Effector memory CD4-positive, alpha-beta T cell (primary cell): Measurements from ENCODE around the gene MAST2.

Experiments used
- DNase-seq, 3 donors: peaks; one replicate each; pipeline ENCODE4 v3.0.0-alpha.2; 2020
- H3K27ac ChIP-seq: 2 replicates; pipeline ENCODE4 v1.7.0; 2013; ENCODE audit warnings: mild to moderate bottlenecking, low read length, moderate library complexity; ENCODE audit not compliant: insufficient read depth, poor library complexity, severe bottlenecking
- H3K27me3 ChIP-seq: replicated peaks from 2 replicates; pipeline ENCODE4 v1.7.0; 2013; ENCODE audit warnings: mild to moderate bottlenecking, low read length; ENCODE audit not compliant: insufficient read depth, control insufficient read depth, poor library complexity, severe bottlenecking
- H3K36me3 ChIP-seq: 2 replicates; pipeline ENCODE4 v1.7.0; 2013; ENCODE audit warnings: mild to moderate bottlenecking, low read length, moderate library complexity; ENCODE audit not compliant: control insufficient read depth, insufficient read depth
- H3K4me1 ChIP-seq: 2 replicates; pipeline ENCODE4 v1.7.0; 2013; ENCODE audit warnings: low read length, mild to moderate bottlenecking; ENCODE audit not compliant: control insufficient read depth, insufficient read depth, poor library complexity, severe bottlenecking
- H3K4me3 ChIP-seq: 2 replicates; pipeline ENCODE4 v1.7.0; 2013; ENCODE audit warnings: low read length, low read depth, mild to moderate bottlenecking; ENCODE audit not compliant: insufficient read depth, poor library complexity, severe bottlenecking
- H3K9me3 ChIP-seq: 2 replicates; pipeline ENCODE4 v1.7.0; 2013; ENCODE audit warnings: mild to moderate bottlenecking, low read length, moderate library complexity; ENCODE audit not compliant: control insufficient read depth

MAST2 gene

DNA sequence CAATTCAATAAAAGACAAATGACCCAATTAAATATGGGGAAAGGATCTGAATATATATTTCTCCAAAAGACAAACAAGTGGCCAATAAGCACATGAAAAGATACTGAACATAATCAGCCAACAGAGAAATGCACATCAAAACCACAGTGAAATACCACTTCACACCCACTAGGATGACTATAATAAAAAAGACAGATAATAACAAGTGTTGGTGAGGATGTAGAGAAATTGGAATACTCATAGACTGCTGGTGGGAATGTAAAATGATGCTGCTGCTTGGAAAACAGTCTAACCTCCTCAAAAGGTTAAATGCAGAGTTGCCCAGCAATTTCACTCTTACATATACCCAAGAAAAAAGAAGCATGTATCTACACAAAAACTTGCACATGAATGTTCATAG, 280.2 kb downstream of the MAST2 start:
- DNase-seq: no peak
- H3K9me3 ChIP-seq: no peaks in the 10 kb centered on the region
- no peaks in the 10 kb centered on the region for H3K27me3 ChIP-seq
- no peaks in the 10 kb centered on the region for H3K36me3 ChIP-seq
- no peak overlapping the region for H3K4me3 ChIP-seq
- H3K27ac ChIP-seq: no peak overlapping the region
- H3K4me1 ChIP-seq: no peaks in the 10 kb centered on the region

DNA sequence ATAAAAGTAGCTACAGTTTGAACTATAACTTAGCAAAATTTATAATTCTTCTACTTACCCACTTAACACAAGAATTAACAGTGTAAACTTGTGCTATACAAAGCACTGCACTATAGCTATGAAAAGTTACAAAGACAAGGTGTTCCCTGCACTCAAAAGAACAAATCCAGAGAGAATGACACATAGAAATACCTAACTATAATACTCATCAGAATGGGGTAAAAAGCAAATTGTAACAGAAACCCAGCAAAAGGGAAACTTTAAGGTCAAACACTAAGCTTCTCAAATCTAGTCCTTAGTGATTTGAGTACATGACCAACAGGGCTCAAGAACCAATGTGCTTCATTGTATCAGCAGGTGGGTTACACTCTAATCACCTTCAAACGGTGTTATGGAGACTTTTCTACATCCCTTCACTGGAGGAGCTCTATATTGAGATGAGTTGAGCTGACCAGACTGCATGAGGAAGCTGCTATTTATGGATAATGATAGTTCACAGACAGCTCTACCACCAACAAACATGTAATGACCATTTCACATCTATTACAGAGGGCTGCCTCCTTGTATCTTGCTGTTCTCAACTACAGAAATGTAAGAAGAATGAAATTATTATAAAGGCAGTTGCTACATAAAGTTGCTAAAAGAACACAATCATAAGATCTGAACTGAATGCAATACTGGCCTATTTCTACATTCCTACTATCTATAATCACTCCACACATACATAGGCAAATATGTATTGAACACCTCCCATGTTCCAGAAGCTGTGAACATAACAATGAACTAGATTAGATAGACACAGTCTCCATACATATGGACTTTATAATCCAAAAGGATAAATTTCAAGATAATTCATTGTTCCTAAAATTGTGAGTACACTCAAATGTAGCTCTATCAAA, 281.4 kb downstream of the MAST2 start:
- Histone ChIP-seq H3K4me1 (no peaks in the 10 kb centered on the region), H3K27me3 (no peaks in the 10 kb centered on the region), H3K27ac (no peak overlapping the region), H3K4me3 (no peak overlapping the region), H3K36me3 (no peaks in the 10 kb centered on the region), H3K9me3 (no peaks in the 10 kb centered on the region)
- no peak for DNase-seq
